CD4-positive, alpha-beta T cell treated with Interleukin-6 at 100 ng/mL for 8 hours (primary cell): ENCODE results near the gene PLET1.

Experiments
- DNase-seq: peaks from one replicate; pipeline ENCODE4 v3.0.0-alpha.2; 2020; ENCODE audit warnings: mixed read lengths, low spot score

Gene PLET1

GRCh38 chr11:112281726-112282125 is 21.1 kb upstream of the PLET1 start:
- DNase-seq = no peak

GRCh38 chr11:112280268-112281126 is 19.8 kb upstream of the PLET1 start:
- DNase-seq = peak; percentile 82

GRCh38 chr11:112279901-112280267 is 19.2 kb upstream of the PLET1 start:
- DNase-seq = peak; percentile 74

DNA sequence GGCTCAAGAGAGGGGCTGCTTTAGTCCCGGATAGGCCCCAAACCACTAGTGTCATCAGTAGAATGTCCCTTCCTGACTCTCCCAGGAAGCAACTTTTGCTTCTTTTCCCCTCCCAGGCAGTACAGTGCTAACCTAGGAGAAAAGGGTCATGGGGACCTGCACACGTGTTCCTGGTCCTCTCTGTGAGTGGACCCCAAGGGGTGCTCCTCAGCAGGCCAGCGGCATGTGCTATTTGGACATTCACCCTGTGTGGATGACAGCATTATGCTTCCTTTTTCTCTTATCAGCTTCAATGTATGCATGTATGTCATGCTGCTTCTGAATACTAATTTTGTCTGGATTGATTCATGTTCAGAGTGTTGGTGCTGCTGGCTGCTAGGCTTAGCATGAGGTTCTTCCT is 18.1 kb upstream of the PLET1 start:
- no peak for DNase-seq

DNA sequence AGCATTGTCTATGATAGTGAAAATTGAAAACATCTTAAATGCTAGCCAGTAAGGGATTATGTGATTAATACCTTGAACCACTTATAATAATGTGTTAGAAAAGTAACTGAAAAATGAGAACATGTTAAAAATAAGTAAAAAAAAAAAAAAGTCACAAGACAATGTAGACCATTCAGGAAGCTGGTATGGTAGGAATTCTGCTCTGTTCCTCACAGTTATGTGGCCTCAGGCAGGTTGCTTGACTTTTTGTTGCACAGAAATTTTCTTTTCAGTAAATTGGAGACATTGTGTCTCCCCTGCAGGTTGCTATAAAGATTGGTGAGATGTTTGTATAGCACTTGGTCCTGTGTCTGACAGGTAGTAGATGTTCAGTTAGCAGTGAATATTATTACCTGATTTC is 17.3 kb upstream of the PLET1 start:
- no peak for DNase-seq

- DNase-seq = no peak
Measured at GRCh38 chr11:112277029-112277428, 16.4 kb upstream of the PLET1 start.

DNA sequence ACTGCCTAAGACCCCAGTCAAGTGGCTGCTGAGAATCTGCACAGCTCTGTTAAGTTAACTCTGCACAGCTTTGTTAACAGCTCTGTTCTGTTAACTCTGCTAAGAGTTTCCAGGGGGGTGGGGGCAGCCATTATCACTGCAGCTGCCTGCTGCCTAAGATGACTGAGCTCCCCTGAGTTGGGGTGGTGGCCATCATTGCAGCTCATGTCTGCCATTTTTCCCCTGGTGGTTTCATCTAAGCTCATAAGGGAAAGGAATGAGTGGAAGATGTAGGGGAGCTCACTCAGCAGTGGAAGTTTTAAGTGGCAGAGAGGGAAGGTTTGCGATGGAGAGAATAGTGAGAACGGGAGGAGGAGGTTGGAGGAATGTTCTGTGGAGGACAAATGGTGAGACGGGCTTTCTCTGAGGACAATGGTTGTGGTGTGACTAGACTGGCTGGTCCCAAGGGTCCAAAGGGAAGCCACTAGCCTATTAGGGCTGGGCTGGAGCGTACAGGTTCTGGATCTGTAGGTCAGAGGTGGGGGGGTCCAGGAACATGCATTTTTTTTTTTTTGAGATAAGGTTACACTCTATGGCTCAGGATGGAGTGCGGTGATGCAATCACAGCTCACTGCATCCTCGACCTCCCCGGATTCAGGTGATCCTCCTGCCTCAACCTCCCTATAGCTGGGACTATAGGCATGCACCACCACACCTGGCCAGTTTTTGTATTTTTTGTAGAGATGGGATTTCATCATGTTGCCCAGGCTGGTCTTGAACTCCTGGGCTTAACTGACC is 13.5 kb upstream of the PLET1 start:
- no peak for DNase-seq

DNA sequence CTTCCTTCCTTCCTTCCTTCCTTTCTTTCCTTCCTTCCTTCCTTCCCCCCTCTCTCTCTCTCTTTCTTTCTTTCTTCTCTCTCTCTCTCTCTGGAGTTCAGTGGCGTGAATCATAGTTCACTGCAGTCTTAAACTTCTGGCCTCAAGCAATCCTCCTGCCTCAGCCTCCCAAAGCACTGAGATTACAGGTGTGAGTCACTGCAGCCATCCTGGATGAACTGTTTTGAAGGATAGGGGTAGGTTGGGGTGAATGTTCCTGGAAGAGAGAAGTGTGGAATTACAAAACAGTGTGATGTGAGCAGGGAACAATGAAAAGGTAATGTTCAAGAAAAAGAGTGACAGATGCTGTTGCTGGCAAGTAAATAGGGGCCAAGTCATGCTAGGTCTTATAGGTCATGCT is 12.4 kb upstream of the PLET1 start:
- DNase-seq = no peak

DNA sequence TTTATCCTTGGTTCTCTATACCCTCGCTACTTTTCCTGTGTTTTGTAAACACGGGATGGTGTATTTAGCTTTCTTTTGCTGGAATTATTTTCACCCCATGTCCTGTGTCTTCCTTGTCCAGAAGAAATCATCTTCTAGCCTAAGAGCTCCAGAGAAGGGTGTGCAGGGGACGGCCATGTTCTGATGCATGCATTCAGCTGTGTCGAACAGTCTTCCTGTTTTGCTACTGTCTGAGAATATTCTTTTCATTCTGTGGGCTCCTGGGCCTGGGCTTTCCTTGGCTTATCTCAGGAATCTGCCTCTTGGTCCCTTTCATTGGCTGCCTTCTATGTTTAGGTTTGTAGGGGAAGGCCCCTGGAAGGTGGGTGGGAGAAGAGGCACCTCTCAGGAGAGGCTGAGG is 10.6 kb upstream of the PLET1 start:
- no peak for DNase-seq

DNA sequence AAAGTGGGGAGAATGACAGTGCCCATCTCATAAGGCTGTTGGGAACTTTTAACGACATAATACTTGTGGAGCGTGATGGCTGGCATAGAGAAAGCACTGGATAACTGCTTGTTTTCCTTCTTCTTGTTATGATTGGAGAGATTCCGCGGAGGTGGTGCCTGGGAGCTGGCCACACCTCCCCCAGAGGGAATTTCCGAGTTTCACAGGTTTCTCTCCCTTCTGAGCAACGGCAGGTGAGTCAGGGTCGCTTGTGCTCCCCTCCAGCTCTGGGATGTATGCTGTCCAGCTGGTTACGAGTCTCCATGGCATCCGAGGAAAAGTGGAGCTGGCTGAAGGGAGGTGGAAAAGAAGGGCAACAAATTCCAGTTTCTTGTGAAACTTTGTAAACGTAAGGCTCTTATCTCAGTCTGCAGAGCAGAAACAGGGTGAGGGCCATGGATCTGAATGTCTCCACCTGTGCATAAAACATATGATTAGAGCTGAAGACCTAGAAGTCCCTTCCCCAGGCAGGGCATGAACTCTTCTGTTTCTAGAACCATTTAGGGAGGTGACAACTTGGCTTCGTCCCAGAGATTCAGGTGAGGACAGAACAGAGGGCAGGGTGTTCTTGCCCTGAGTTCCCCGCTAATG is 10.0 kb upstream of the PLET1 start:
- DNase-seq = no peak

GRCh38 chr11:112269139-112269538 is 8.5 kb upstream of the PLET1 start:
- no peak for DNase-seq

DNA sequence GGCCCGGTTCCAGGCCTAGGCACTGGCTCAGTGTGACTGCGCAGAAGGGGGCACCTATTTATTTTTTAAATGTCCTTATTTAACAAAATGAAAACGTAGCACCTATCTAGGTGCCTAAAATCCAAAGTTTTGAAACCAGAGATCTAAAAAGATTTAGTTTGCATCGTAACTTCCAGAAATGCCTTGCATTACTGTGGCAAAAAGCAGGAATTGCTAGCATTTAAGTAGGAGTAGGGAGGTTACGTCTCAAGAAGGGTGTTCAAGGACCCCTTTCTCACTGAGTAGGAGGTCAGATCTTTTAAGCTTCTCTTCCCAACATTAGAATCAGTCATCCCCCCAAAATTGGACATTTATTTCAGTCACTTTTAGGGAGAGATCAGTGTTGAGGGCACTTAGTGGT is 7.7 kb upstream of the PLET1 start:
- DNase-seq = no peak

DNA sequence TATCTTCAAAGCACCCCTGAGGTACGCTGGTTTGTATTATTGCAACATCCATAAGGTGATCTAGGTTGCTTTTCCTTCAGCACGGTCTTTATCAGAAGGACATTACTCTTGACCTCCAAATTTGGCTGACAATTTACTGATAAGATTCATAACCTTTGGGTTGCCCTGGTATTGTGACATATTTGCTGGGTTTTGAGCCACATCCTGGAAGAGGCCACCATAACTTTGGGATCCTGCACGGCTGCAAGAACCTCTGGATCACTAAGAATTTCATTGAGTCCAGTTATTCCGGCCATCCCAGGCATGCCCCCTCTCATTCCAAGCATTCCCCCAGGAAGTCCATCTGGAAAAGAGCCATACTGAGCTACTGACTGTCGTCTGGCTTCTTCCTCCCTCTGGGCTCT is 6.5 kb upstream of the PLET1 start:
- DNase-seq = no peak

DNA sequence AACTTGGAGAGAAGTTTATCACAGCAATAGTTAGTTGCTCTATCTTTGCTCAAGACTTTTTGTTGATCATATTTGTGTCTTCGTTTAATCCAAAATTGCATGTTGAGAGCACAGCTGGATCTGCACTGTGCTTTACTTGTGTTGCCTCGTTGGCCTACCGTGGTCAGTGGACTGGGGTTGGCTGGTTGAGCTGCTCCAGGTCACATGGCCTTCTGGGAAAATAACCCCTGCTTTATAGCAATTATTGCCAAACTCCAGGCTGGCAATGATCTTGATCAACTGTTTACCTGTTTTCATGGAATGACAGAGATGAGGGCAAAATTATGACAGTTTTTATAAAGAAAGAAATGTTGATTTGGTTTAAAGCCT is 5.7 kb upstream of the PLET1 start:
- DNase-seq = no peak

DNA sequence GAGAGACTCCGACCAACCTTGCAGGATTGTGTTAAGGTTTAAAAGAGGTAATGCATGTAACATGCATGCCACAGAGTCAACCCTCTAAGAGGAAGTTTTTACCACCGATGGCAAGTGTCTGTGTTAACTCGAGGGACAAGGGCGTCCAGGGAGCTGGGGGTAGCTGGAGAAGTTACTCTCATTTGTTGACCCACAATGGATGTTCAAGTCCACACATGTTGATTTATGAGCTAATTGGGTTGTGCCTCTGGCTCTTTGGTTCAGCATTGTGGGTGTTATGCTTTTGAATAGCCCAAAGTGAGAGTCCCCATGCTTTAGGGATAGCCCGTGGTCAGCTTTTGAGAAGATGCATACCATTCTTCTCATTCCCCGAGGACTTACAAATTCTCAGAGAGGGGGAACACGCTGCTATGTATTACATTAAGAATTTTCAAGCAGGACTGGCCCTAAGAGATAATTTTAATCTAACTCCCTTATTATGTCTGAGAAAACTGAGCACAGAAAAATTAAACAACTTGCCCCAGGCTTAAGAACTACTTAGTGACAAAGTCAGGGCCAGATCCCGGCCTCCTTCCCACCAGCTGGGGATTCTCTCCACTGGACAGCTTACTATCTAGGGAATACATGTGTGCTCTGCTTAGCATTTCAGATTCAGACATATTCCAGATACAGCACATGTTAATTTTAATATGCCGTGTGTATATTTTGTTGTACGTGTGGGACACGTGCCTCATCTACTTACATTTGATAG is 5.2 kb upstream of the PLET1 start:
- DNase-seq = no peak

DNA sequence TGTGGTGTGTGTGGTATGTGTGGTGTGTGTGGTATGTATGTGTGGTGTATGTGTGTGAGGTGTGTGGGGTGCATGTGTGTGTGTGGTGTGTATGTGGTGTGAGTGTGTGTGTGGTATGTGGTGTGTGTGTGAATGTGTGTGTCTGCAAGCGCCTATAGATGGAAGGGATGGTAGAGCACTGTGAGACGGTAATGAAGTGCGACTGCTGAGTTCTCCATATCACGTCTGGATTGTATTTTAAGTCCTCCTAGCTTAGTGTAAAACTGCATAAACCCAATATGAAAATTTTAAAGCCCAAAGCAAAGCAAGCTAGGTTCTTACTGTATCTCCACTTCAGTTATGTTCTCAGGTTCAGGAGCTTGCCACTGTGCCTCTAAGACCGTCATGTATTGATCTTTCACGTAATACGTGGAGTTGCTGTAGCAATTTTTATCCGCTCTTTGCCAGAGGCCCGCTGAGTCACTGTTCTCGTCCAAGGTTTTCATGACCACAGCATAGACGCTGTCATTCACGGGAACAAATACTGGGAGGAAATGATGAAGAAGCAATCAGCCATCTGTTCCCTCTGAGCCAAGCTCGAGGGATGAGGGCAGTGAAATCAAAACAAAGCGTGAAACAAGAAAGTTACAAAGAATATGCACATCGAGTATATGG is 5.5 kb downstream of the PLET1 start:
- DNase-seq = no peak

DNA sequence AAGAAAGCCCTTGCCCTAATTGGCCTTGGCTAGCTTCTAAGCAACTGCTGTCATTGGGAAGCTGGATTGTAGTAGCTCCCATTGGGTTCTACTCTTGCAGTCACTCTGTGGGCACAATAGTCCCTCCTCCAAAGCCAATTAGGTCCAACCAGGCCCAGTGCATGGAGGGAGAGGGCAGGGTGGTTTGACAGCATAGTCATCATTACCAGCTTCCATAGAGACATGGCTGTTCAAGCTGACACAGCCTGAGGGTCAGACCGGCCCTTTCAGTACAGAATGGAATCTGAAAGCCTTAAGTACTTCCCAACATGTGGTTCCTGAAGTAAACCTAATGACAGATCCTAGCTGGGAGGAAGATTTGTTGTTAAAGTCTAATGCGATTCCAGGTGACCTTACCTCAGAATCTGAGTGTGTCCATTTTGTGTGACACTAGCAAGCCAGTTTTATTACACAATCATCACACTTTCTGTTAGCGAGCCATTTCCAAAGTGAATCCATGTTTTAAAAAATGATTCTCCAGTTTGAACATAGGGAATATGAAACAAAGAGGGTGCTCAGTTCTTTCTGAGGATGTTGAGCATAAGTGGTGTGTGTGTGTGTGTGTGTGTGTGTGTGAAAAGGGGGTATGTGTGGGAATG is 6.9 kb downstream of the PLET1 start:
- DNase-seq = no peak

DNA sequence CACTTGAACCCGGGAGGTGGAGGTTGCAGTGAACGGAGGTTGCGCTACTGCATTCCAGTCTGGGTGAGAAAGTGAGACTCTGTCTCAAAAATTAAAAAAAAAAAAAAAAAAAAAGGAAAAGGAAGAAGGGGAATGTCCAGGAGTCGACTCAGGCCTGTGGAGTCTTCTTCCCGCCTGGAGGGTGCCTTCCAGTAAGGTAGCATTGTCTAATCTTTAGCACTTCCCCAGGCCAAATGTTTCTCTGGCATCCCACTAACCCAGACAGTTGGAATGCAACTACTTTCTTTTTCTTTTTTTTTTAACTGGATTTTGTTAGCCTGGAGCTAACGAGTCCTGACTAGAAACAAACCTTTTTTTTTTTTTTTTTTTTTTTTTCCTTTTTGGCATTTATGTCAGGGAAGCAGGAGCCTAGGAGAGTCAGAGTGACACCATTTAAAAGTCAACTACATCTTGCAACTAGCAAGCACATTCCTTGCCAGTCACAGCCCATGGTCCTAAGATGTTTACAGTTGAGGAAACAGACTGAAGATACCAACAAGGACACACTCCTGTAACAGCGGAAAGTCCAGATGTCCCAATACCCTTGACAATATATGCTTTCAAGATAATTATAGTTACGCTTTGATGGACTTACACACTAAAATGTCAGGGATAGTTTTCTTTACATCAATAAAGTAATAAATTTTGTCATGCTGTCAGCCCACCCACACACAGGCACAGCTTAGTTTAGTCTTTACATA is 10.6 kb downstream of the PLET1 start:
- DNase-seq = no peak

- no peak for DNase-seq
Measured at GRCh38 chr11:112248201-112248600, 12.5 kb downstream of the PLET1 start.

- no peak for DNase-seq
Measured at GRCh38 chr11:112247201-112247600, 13.5 kb downstream of the PLET1 start.

- no peak for DNase-seq
Measured at GRCh38 chr11:112241486-112241885, 19.2 kb downstream of the PLET1 start.
